HuH-7 (cell line): Measurements from ENCODE around the gene STK32B.

Experiments used
- DNase-seq: peaks from one replicate; pipeline ENCODE4 v3.0.0; 2011; ENCODE audit warnings: low spot score

STK32B gene

GRCh38 chr4:5446595-5447226 lies 395.4 kb downstream of the STK32B start:
- no peak for DNase-seq

- DNase-seq, result no peak
Observed at GRCh38 chr4:5447755-5448154, 396.5 kb downstream of the STK32B start.

- DNase-seq, result no peak
Observed at GRCh38 chr4:5448221-5448620, 396.9 kb downstream of the STK32B start.

- no peak for DNase-seq
Observed at GRCh38 chr4:5451243-5451642, 400.0 kb downstream of the STK32B start.

GRCh38 chr4:5452156-5452555 lies 400.9 kb downstream of the STK32B start:
- DNase-seq, result no peak

- DNase-seq, result no peak
Observed at GRCh38 chr4:5455003-5455585, 403.8 kb downstream of the STK32B start.

- no peak for DNase-seq
Observed at GRCh38 chr4:5456296-5456845, 405.1 kb downstream of the STK32B start.

- DNase-seq, result no peak
Observed at GRCh38 chr4:5458676-5459075, 407.4 kb downstream of the STK32B start.

- no peak for DNase-seq
Observed at GRCh38 chr4:5459236-5459635, 408.0 kb downstream of the STK32B start.

GRCh38 chr4:5460106-5460801 lies 409.0 kb downstream of the STK32B start:
- DNase-seq, result peak; percentile 28

- no peak for DNase-seq
Observed at GRCh38 chr4:5461477-5461876, 410.2 kb downstream of the STK32B start.

- DNase-seq, result no peak
Observed at GRCh38 chr4:5462254-5462835, 411.1 kb downstream of the STK32B start.

GRCh38 chr4:5462896-5463295 lies 411.6 kb downstream of the STK32B start:
- DNase-seq, result no peak

- DNase-seq, result no peak
Observed at GRCh38 chr4:5463361-5463760, 412.1 kb downstream of the STK32B start.

GRCh38 chr4:5463936-5464650 lies 412.8 kb downstream of the STK32B start:
- no peak for DNase-seq

- DNase-seq, result no peak
Observed at GRCh38 chr4:5465529-5465928, 414.2 kb downstream of the STK32B start.

- DNase-seq, result no peak
Observed at GRCh38 chr4:5465956-5466355, 414.7 kb downstream of the STK32B start.

- DNase-seq, result no peak
Observed at GRCh38 chr4:5467111-5467510, 415.8 kb downstream of the STK32B start.

GRCh38 chr4:5469151-5469775 lies 418.0 kb downstream of the STK32B start:
- DNase-seq, result no peak

- no peak for DNase-seq
Observed at GRCh38 chr4:5469861-5470260, 418.6 kb downstream of the STK32B start.

GRCh38 chr4:5470318-5471198 lies 419.3 kb downstream of the STK32B start:
- DNase-seq, result no peak
